Inferior parietal cortex (tissue), 1 donor: Measurements from ENCODE around the gene CABLES1.
"Not testable (repeated sequence)": the region's sequence is repeated elsewhere in the genome, so short reads cannot be mapped to it uniquely, and the experiment has no call there.

Experiments
- DNase-seq: peaks from one replicate; pipeline ENCODE4 v3.0.0-alpha.2; 2016; ENCODE audit errors: extremely low spot score

Gene CABLES1

DNA sequence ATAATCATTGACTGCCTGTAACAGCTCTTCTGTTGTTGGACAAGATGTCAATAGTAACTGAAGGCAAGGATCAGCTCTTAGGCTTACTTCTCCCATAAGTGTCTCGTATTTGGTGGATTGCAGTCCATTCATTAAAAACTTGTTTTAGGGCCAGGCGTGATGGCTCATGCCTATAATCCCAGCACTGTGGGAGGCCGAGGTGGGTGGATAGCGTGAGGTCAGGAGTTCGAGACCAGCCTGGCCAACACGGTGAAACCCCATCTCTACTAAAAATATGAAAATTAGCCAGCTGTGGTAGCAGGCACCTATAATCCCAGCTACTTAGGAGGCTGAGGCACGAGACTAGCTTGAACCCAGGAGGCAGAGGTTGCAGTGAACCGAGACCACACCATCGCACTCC is 26.1 kb upstream of the CABLES1 start:
- not testable (repeated sequence) for DNase-seq

DNA sequence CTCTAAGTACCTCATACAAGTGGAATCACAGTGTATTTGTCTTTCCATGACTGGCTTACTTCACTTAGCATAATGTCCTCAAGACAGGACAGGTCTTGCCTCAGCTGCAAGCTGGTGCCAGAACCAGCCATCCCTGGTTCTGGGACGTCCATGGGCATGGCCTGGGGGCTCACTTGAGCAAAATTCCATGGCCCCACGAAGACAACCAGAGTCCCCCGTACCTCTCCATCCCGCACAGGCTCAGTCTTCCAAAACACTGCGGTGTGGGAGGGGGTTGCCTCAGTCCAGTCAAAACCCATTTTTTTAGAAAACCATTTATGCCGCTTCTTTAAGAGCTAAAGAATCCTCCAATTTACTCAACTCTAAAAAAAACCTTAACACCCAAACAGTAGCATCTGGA is 21.7 kb upstream of the CABLES1 start:
- no peak for DNase-seq

DNA sequence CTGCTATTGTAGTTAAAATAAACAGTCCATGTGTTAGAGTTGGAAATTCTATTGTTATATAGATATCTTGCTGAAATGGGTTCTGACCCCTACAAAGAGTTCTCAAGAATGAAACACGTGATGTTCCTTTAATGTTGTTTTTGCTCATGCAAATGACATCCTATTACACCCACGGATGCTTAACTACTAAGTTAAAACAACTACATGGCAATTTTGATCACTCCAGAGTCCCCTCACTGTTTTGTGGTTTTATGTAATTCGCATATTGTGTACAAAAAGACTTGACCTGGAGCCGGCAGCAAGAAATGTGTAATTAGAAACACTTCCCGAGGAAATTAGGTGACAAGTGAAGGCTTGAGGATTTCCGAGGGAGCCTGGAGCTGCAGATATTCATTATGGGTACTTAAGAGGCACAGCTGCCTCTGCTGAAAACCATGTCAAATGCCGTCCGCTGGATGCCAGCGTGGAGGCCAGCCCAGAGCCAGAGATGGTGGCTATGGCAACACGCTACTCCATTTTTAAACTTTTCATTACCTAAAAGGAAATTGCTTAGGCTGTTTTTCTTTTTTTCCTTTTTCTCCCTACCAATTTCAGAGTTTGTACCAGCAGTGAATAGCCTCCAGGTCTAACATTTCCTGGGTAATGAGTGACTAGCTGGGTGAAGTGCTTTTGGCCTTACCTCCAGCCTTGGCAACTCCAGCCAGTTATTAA is 21.0 kb upstream of the CABLES1 start:
- DNase-seq = no peak

DNA sequence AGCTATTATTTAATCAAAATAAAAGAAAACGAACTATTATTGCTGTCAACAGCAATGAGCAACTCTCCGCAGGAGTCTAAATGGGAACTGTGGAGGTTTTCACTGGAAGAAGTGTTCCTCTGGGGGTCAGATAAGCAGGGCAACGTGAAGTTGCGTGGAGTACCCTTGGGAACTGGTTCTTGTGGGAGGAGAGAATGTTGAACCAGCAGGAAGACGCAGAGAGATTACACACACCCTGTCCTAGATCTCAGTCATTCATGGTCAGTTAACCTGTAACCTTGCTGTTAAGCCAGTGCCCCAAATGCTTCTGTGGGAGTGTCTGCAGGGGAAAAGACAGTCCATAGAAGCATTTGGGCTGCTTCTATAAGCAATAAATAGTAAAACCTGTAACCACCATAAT is 20.4 kb upstream of the CABLES1 start:
- no peak for DNase-seq

DNA sequence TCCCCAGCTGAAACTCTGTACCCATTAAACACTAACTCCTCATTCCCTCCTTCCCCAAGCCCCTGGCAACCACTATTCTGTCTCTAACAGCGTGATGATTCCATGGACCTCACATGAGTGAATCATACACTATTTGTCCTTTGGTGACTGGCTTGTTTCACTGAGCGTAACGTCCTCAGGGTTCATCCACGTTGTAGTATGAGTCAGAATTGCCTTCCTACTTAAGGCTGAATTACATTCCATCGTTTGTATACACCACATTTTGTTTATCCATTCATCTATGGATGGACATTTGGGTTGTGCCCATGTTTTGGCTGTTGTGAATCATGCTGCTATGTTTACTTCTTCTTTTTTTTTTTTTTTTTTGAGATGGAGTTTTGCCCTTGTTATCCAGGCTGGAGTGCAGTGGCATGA is 19.6 kb upstream of the CABLES1 start:
- no peak for DNase-seq

DNA sequence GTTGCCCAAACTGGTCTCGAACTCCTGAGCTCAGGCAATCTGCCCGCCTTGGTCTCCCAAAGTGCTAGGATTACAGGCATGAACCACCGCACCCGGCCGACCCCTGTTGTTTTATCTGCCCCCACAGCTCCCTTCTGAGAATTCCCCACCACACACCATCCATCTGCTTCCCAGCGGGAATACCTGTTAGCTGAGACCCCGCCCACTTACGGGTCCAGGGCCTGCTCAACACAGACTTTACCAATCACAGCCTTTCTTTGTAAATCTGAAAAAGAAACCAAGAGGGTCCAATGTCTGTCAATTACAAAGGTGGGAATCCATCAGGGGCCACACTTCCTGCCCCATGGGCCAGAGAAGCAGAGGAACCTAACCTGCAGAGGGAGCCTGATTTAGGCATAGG is 14.2 kb upstream of the CABLES1 start:
- DNase-seq = no peak

DNA sequence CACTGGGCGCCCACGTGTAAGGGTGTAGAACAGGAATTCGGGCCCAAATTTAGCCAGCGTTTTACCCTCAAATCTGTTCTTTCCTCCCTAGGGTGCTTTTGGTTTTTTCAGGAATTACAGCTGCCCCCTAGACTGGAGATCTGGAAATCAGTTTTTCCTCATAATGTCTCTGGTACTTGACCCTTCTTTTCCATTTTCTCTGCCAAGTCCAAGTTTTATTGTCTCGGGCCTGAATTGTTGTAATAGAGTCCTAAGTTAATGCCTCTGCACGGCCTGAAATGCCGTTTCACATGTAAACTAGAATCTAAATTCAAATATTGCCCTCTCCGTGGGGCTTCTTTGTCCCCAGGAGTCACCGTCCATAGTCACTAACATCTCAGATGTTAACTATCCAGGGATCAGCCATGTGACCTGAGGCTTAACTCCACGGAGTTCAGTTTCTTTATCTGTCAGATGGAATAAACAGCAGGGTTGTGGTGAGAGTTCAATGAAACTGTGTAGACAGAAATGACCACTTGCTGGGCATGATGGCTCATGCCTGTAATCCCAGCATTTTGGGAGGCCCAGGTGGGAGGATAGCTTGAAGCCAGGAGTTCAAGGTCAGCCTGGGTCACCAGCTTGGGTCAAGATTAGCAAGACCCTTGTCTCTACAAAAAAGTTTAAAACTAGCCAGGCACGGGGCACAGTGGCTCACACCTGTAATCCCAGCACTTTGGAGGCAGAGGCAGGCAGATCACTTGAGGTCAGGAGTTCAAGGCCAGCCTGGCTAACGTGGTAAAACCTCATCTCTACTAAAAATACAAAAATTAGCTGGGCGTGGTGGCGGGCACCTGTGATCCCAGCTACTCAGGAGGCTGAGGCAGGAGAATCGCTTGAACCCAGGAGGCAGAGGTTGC is 12.7 kb upstream of the CABLES1 start:
- DNase-seq = no peak

DNA sequence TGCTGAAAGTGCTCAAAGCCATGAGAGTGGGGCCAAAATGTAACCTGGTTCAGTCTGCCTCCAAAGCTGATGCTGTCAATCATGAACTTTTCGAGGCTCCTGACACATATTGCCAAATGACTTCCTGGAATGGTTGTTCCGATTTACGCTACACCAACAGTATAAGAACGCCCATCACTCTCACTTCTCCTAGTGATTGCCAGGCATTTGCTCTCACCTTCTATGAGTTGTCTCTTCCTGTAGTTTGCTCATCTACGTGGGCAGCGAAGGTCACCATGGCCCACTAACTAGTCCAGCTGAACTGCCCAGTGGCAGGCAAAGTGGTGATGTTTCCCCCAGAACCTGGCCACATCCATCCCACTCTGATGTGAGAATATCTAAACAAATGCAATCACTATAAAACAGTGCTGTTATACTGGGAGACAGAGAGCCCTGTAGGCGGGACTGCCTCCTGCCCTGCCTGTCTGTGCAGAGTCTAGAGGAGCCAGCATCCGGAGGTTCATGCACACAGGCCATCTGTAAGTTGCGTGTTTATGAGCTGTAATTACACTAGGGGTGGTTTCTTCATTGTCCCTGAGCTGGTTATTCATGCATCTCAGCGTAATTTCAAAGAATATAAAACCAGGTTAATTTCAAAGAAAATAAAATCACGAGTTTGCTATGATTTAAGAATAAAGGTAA is 8.8 kb upstream of the CABLES1 start:
- no peak for DNase-seq

DNA sequence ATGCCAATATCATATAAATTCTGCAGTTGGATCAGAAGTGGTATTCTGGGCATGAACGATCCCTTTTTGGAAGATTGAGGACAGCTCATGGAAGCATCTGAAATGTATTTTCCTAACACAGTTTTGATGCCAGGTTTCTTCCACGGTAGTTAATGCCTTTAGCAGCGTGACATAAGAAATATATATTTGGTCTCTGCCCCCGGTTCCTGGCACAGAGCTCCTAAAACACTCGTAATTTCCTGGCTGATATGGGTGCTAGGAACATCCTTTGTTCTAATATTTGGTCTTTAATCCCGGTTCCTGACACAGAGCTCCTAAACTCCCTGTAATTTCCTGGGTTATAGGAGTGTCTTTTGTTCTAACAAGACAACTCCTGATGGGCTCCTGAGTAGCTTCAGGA is 8.2 kb upstream of the CABLES1 start:
- no peak for DNase-seq

DNA sequence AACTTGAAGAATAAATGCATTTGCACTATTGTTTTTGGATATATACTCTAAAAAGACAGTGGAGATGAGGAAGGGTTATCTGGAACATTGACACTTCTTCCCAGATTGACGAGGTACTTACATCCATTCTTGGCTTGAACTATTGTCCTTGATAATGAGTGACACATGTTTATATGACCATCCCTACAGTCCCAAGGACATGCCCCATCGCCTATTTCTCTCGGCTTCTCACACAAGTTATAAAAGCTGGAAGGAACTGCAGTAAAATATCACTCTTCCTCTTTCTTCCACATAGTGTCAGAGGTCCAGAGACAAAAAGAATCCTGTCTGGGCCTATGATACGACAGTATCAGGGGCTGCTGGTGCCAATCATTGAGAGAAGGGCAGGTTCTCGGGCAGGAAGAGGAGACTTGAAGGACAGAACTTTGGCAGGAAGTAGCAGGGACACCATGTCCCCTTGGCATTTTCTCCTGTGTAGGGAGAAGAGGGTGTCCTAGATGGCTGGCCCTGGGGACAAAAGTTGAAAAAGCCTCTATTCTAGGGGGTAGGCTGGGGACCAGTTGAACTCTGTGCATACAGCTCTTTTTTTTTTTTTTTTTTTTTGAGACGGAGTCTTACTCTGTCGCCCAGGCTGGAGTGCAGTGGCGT is 5.8 kb upstream of the CABLES1 start:
- DNase-seq = no peak

DNA sequence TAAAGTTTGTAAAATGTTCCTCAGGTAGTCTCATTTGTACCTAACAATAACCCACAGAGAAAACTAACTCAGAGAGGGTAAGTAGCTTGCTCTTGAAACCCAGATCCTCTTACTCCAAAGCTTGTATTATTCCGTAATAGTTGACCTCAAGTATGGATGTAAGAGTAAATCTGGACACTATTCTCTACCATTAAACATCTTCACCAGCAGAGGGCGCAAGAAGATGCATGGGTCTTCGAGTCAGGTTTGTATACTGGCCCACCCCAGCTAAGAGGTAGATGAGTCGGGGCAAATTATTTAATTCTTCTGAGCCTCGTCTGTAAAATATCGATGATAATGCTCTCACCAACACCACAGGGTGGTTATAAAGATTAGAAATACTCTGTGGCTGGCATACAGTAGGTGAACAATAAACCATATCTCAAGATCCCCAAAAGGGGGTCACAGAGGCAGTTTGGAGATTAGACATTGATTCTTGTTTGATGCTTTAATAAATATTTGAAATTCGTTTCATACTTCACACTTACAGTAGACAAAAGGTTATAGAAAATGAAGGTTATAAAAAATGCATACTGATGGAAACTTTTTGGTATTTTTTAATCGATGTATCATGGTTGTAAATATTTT is 3.5 kb upstream of the CABLES1 start:
- DNase-seq = peak; percentile 93

DNA sequence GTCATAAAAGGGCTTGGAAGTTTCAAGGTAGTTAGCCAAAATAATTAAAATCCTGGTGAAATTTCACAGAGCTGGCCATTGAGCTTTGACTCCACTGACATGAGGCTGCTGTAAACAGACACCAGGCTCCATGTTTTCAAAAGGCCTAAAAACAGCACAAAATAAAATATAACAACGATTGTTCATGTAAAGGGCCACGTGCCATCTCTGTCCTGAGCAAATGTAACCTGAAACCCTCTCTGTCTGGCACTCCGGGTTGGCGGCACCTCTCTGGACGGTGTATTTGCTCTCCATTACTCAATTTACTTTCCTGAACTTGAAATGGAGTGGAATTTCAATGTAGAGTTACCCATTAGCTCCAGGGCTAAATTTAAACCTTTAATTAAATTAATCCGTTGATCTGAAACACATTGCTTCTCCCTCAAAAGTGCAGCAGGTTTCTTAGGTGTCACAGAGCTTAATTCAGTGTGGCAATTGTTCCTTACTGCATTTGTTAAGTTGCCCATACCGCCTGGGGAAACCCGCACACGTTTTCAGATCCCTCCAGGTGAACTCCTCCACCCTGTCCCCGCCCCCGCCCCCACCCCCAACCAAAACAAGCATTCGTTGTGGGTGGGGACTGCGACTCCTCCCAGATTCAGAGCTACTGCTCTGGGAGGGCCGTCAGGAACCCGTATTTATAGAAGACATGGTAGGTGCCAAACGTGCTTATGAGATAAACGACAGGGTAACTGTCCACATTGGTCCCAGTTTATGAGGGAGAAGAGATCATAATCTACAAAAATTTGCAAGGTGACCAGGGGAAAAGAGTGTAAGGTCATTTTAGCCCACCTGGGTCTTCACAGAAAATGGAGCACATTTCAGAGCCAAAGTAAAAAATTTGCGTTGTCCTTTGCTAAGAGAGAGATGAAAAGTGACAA is 1.2 kb upstream of the CABLES1 start:
- peak; percentile 39 for DNase-seq

DNA sequence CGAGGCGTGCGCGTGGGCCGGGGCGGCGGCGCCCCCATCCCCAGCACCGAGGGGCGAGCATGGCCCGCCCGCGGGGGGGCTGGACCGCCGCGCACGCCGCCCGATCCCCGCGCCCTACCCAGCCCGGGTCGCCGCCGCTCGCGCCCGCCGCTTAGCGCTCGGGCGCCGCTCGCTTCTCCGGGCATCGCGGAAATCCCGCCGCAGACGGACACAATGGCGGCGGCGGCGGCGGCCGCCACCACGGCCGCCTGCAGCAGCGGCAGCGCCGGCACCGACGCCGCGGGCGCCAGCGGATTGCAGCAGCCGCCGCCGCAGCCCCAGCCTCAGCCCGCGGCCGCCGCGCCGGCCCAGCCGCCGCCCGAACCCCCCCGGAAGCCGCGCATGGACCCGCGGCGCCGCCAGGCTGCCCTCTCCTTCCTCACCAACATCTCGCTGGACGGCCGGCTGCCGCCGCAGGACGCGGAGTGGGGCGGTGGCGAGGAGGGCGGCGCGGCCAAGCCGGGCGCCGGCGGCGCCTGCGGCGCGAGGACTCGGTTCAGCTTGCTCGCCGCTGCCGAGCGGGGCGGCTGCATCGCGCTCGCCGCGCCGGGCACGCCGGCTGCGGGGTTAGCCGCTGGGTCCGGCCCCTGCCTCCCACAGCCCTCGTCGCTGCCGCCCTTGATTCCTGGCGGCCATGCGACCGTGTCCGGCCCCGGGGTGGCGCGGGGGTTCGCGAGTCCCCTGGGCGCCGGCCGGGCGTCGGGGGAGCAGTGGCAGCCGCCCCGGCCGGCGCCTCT is 453 bp downstream of the CABLES1 start:
- no peak for DNase-seq

DNA sequence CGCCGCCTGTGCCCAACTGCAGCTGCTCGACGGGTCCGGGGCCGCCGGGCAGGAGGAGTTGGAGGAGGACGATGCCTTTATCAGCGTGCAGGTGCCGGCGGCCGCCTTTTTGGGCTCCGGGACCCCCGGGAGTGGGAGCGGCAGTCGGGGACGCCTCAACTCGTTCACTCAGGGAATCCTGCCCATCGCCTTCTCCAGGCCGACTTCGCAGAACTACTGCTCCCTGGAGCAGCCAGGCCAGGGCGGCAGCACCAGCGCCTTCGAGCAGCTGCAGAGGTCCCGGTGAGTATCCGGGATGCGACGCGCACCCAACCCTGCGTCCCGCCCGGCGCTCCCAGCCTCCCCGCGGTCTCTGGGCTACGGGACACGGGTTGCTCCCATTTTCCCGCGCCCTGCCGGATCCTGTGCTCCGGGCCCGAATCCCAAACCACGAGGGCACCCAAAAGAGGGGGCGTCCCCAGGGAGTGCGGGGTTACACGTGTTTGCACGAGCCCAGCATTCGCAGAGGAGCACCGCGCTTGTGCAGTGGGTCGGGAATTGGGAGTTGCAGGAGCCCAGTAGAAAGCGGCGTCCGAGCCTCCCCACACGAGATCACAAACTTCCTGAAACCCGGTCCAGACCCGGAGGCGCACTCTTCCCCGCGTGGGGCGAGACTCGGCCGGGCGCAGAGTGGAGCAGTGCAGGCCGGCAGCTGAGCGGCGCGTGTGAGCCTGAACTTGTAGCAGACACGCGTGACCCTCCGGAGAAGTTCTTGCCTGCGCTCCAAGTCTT is 1.2 kb downstream of the CABLES1 start:
- DNase-seq = no peak

DNA sequence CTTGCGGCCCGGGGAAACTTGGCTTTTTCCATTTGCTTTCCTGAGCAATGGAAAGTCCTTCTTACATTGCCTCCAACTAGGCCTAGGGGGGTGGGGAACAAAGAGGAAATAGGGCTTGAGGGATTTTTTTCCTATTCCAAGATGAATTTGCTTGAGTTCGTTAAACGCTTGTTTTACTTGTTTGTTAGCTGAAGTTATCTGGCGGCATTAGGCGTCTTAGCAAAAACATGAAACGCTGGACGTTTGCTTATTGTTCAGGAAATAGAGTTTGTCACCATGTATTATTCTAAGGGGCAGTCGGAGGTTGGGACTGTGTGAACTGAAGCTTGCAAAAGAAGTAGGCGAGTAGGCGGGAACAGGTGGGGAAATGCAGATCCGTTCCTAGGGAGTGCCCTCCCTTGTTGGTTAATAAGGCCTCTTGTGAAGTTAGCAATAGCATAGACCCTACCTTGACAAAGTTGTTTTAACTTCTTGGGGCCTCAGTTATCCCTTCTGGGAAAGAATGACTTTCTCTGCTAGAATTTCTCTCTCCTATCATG is 1.9 kb downstream of the CABLES1 start:
- no peak for DNase-seq

DNA sequence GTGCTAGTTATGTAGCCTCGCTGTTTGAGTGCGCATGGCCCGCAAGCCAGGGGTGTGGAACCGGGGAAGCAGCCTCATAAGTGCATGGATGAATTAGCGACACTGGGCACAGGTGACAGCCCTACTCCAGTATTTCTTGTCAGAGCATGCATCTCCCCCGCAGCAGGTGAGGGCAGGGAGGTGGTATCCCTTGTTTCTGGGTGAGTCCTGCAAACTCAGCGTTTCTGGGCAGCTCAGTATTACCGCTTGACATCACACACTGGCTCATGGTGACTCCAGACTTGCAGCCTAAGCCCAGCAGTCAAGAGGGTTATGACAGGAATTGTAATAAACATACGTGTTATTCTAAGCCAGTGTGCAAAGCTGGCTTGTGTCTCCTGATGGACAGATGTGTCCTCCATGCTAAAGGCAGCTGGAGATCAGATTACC is 2.5 kb downstream of the CABLES1 start:
- DNase-seq = no peak

DNA sequence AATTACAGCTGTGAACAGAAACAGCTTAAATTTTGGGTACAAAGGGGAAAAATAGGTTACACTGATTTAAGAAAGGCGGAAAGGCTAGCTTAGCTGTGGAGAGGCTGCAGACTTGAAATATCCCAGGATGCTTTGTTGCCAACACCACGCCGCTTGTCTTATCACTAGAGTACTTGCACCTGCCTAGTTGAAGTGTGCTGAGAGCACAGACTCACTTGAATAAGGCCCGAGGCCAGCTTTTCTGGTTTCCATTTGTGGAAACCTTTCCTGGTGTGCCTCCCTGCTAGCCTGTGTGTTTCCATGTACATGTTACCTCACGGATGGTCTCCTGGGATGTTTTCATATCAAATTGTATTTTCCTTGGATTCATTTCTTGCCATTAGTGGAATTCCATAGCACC is 3.2 kb downstream of the CABLES1 start:
- DNase-seq = no peak

DNA sequence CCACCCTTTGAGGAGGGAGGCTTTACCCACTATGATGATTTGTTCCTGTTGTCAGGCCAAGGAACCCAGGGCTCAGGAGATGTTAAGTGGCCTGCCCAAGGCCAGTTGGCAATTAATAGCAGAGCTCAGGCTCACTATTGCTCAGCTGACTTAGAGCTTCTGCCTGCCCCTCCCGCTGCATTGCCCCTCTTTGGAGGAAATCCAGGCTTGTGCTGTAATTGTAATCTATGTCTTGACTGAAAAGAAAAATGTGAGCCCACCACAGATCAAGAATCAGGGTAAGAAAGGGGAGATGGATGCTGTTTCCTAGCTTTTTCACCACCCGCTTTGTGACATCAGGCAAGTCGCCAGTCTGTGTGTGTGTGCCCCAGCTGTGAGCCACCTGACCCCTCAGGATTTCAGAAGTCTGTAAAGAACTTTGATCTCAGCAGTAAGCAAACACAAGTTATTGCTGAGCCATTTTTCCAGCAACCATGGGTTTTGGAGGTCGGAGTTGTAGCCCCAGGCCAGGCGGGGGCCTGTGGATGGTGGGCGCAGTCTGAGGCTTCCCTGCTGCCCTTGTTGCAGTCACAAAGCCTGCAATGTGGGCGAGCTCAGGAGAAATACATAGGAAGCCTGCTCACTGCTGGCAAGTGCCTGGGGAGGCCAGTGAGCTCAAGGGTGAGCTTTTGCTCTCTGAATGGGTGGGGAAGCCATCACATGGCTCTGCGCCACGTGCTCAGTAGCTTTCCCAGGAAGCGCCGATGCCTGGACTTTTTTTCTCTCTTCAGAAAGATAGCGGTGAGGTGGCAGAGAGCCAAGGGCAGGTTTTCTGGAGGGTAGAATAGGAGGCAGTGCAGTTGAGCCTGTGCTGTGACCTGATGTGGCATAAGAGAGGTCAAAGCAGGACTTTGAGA is 6.1 kb downstream of the CABLES1 start:
- DNase-seq = no peak
